Suprapubic skin (tissue), 4 donors: ENCODE results near the gene CD24. TPM values are rescaled to one million over a fixed set of nuclear protein-coding genes. Genes with fewer than 3 reads are reported as not detected.

ENCODE experiments used
- DNase-seq, 2 donors: peaks; one replicate each; pipeline ENCODE4 v3.0.0-alpha.2; 2019; ENCODE audit warnings: low spot score in 2 of 2
- H3K27ac ChIP-seq: fragments of 200-600 bp; sonication (generic); one replicate; pipeline ENCODE4 v1.5.1; 2019
- H3K27me3 ChIP-seq: fragments of 200-600 bp; sonication (generic); one replicate; pipeline ENCODE4 v1.5.1; 2019
- H3K36me3 ChIP-seq: fragments of 200-600 bp; sonication (generic); one replicate; pipeline ENCODE4 v1.5.1; 2019
- H3K4me1 ChIP-seq: fragments of 200-600 bp; sonication (generic); one replicate; pipeline ENCODE4 v1.5.1; 2019
- H3K4me3 ChIP-seq: fragments of 200-600 bp; sonication (generic); one replicate; pipeline ENCODE4 v1.5.1; 2019; ENCODE audit warnings: mild to moderate bottlenecking
- H3K9me3 ChIP-seq: fragments of 200-600 bp; sonication (generic); one replicate; pipeline ENCODE4 v1.5.1; 2019
- EP300 ChIP-seq: sonication (generic); formaldehyde crosslinking; IDR thresholded peaks from one replicate; pipeline ENCODE4 v1.6.1; 2017; ENCODE audit warnings: antibody characterized with exemption
- POLR2A ChIP-seq, 2 donors: fragments of 450-650 bp; IDR thresholded peaks; one replicate each; pipeline ENCODE4 v1.6.1; 2017; ENCODE audit warnings: antibody characterized with exemption in 2 of 2, mild to moderate bottlenecking in 2 of 2, moderate library complexity in 2 of 2
- POLR2AphosphoS5 ChIP-seq, 3 donors: sonication (generic); formaldehyde crosslinking; IDR thresholded peaks; one replicate each; pipeline ENCODE4 v1.6.1; 2017; ENCODE audit warnings: antibody characterized with exemption in 3 of 3
- WGBS: methylation state at CpG from one replicate; pipeline ENCODE4 v1.1.5; 2018; 5-methylcytosine and 5-hydroxymethylcytosine counted together
- total RNA-seq, 4 donors: library from RNA; depleted of rRNA; stranded (reverse); fragments of >200 nt; gene quantifications; one replicate each; pipeline ENCODE4 v1.1.0, GENCODE V29; 2016
- TF ChIP-seq, protein P1 (sequence below), 2 donors: fragments of 200-600 bp in 1 of 2; fragments of 450-650 bp in 1 of 2; sonication (generic) in 1 of 2; IDR thresholded peaks; one replicate each; pipeline ENCODE4 v1.5.1; 2016 to 2019; ENCODE audit warnings: antibody characterized with exemption in 2 of 2, mild to moderate bottlenecking in 1 of 2, moderate library complexity in 1 of 2

Gene CD24
- total RNA-seq, 4 donors from 2014 or later: 27.2 to 186 (median 99.2) TPM

- DNase-seq: no peak
- WGBS: 87% methylated on average over 3 of the region's 3 CpGs
These were observed 13.4 kb downstream of the CD24 start for GRCh38 chr6:106961136-106961535.

GRCh38 chr6:106959985-106960384 is 14.5 kb downstream of the CD24 start:
- no peak overlapping the region for H3K27ac ChIP-seq
- no peaks in the 10 kb centered on the region for H3K36me3 ChIP-seq
- no peaks in the 10 kb centered on the region for H3K9me3 ChIP-seq
- WGBS: 55% methylated on average over 1 of the region's 1 CpG
- H3K4me3 ChIP-seq: no peak overlapping the region
- no peak for TF ChIP-seq EP300
- no peak for TF ChIP-seq POLR2A (IDR thresholded peaks at IDR 0.05)
- TF ChIP-seq, protein P1, sequence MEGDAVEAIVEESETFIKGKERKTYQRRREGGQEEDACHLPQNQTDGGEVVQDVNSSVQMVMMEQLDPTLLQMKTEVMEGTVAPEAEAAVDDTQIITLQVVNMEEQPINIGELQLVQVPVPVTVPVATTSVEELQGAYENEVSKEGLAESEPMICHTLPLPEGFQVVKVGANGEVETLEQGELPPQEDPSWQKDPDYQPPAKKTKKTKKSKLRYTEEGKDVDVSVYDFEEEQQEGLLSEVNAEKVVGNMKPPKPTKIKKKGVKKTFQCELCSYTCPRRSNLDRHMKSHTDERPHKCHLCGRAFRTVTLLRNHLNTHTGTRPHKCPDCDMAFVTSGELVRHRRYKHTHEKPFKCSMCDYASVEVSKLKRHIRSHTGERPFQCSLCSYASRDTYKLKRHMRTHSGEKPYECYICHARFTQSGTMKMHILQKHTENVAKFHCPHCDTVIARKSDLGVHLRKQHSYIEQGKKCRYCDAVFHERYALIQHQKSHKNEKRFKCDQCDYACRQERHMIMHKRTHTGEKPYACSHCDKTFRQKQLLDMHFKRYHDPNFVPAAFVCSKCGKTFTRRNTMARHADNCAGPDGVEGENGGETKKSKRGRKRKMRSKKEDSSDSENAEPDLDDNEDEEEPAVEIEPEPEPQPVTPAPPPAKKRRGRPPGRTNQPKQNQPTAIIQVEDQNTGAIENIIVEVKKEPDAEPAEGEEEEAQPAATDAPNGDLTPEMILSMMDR (IDR thresholded peaks at IDR 0.05): no peak
- TF ChIP-seq POLR2AphosphoS5 (IDR thresholded peaks at IDR 0.05): no peak
- no peak for DNase-seq
- no peaks in the 10 kb centered on the region for H3K4me1 ChIP-seq
- H3K27me3 ChIP-seq: no peaks in the 10 kb centered on the region

More at GRCh38 chr6:106961136-106961535, 13.4 kb downstream of the CD24 start:
- no peak for TF ChIP-seq POLR2A (IDR thresholded peaks at IDR 0.05)
- TF ChIP-seq, protein P1 (IDR thresholded peaks at IDR 0.05): no peak
- TF ChIP-seq EP300: no peak
- no peak for TF ChIP-seq POLR2AphosphoS5 (IDR thresholded peaks at IDR 0.05)
- no peaks in the 10 kb centered on the region for H3K36me3 ChIP-seq
- no peaks in the 10 kb centered on the region for H3K27me3 ChIP-seq
- no peaks in the 10 kb centered on the region for H3K4me1 ChIP-seq
- no peak overlapping the region for H3K27ac ChIP-seq
- H3K9me3 ChIP-seq: no peaks in the 10 kb centered on the region
- no peak overlapping the region for H3K4me3 ChIP-seq

- Histone ChIP-seq H3K4me3 (no peak overlapping the region), H3K36me3 (no peaks in the 10 kb centered on the region), H3K27me3 (no peaks in the 10 kb centered on the region), H3K4me1 (no peaks in the 10 kb centered on the region), H3K27ac (no peak overlapping the region), H3K9me3 (no peaks in the 10 kb centered on the region)
- WGBS: 62% methylated on average over 9 of the region's 9 CpGs
- TF ChIP-seq POLR2A (IDR thresholded peaks at IDR 0.05) (no peak), EP300 (no peak), POLR2AphosphoS5 (IDR thresholded peaks at IDR 0.05) (no peak)
- TF ChIP-seq, protein P1 (IDR thresholded peaks at IDR 0.05): no peak
- no peak for DNase-seq
These were observed 34.7 kb downstream of the CD24 start for GRCh38 chr6:106939848-106940247.

- Histone ChIP-seq H3K27ac (no peak overlapping the region), H3K9me3 (no peaks in the 10 kb centered on the region), H3K4me3 (no peak overlapping the region), H3K4me1 (no peaks in the 10 kb centered on the region), H3K36me3 (no peaks in the 10 kb centered on the region), H3K27me3 (no peaks in the 10 kb centered on the region)
- no peak for DNase-seq
- WGBS: 85% methylated on average over 3 of the region's 3 CpGs
- no peak for TF ChIP-seq POLR2A (IDR thresholded peaks at IDR 0.05)
- TF ChIP-seq POLR2AphosphoS5 (IDR thresholded peaks at IDR 0.05): no peak
- TF ChIP-seq, protein P1 (IDR thresholded peaks at IDR 0.05): no peak
- TF ChIP-seq EP300: no peak
These were observed 35.3 kb downstream of the CD24 start for GRCh38 chr6:106939208-106939607.

DNA sequence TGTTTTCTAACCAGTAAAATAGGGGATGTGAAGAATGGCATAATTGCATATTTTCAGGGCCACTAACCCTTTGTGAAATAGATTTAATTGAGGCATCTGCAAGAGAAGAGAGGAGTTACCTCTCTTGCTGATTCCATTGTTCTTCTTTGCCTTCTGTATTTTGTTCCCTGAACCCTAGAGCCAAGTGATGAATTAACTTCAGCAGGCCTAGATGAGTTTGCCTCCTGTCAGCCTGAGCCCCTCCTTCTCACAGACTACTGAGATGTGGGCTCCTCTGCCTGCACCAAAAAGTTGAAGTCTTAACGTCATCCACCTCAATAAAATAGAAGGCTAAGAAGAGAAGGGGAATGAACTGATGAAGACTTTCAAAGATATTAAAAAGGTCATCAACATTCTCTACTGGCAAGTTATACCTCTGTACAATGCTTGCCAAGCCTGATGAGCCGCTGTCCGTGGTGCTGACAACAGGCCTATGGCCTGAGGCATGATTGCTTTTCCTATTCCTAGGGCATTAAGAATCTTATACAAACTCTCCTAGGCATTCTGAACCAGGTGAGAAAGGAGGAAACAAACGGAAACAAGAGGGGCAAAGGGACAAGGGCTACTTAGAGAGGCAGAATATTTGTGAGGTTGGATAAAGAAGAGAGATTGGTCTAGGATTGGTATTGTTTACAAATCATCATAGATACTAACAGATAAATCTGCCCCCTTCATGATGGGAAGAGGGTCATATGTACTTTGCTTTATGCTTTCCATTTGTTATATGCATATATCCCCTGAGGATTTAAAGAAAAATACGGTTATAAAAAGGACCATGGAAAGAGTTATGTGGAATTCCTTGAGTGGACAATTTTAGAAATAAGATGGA is 46.8 kb downstream of the CD24 start:
- Histone ChIP-seq H3K4me3 (no peak overlapping the region), H3K27ac (no peak overlapping the region), H3K4me1 (no peaks in the 10 kb centered on the region), H3K27me3 (no peaks in the 10 kb centered on the region), H3K9me3 (no peaks in the 10 kb centered on the region), H3K36me3 (no peaks in the 10 kb centered on the region)
- no peak for TF ChIP-seq POLR2A (IDR thresholded peaks at IDR 0.05)
- 22% methylated on average over 5 of the region's 5 CpGs for WGBS
- no peak for DNase-seq
